ENCODE data around the gene PLA2G12B. TPM values are rescaled to one million over a fixed set of nuclear protein-coding genes. Genes with fewer than 3 reads are reported as not detected.
"Not testable (repeated sequence)": the region's sequence is repeated elsewhere in the genome, so short reads cannot be mapped to it uniquely, and the experiment has no call there.

The PLA2G12B gene
- total and polyA plus RNA-seq, 10 donors = 0.05 TPM; not detected in 9

GRCh38 chr10:72904806-72905205, 49.8 kb downstream of the PLA2G12B start:
- H3K36me3 ChIP-seq = no peaks in the 10 kb centered on the region
- WGBS, 5 donors = 68 to 79% (median 74%) methylated on average over 3 of the region's 3 CpGs

GRCh38 chr10:72903941-72904446, 50.6 kb downstream of the PLA2G12B start:
- H3K36me3 ChIP-seq; H3K4me1 ChIP-seq; H3K4me3 ChIP-seq; DNase-seq; H3K27me3 ChIP-seq (replicated peaks in 1 of 7); H3K9me3 ChIP-seq; H3K27ac ChIP-seq; intact Hi-C loops (cut with DNase I; ENCODE audit: low total_unique reads): not testable (repeated sequence)
- WGBS, 5 donors = 87 to 95% (median 89%) methylated on average over 15 of the region's 15 CpGs

More at GRCh38 chr10:72904806-72905205, 49.8 kb downstream of the PLA2G12B start:
- no peaks in the 10 kb centered on the region for H3K4me1 ChIP-seq
- H3K4me3 ChIP-seq = no peak overlapping the region
- intact Hi-C loops (cut with DNase I; ENCODE audit: low total_unique reads) = no loop called here
- H3K27ac ChIP-seq = no peak overlapping the region
- TF ChIP-seq, protein P1, sequence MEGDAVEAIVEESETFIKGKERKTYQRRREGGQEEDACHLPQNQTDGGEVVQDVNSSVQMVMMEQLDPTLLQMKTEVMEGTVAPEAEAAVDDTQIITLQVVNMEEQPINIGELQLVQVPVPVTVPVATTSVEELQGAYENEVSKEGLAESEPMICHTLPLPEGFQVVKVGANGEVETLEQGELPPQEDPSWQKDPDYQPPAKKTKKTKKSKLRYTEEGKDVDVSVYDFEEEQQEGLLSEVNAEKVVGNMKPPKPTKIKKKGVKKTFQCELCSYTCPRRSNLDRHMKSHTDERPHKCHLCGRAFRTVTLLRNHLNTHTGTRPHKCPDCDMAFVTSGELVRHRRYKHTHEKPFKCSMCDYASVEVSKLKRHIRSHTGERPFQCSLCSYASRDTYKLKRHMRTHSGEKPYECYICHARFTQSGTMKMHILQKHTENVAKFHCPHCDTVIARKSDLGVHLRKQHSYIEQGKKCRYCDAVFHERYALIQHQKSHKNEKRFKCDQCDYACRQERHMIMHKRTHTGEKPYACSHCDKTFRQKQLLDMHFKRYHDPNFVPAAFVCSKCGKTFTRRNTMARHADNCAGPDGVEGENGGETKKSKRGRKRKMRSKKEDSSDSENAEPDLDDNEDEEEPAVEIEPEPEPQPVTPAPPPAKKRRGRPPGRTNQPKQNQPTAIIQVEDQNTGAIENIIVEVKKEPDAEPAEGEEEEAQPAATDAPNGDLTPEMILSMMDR (IDR thresholded peaks at IDR 0.05 in 8 of 11, conservative IDR thresholded peaks at IDR 0.05 in 3 of 11) = no peak
- no peak for TF ChIP-seq POLR2A (IDR thresholded peaks at IDR 0.05)
- TF ChIP-seq POLR2AphosphoS5 (IDR thresholded peaks at IDR 0.05) = no peak
- no peak for DNase-seq
- no peaks in the 10 kb centered on the region for H3K27me3 ChIP-seq (replicated peaks in 1 of 7)
- no peaks in the 10 kb centered on the region for H3K9me3 ChIP-seq

- intact Hi-C loops (cut with DNase I; ENCODE audit: low total_unique reads) = no loop called here
- no peak overlapping the region for H3K4me3 ChIP-seq
- H3K27me3 ChIP-seq (replicated peaks in 1 of 7) = peaks cover 0 to 7% (median 0%) of the 10 kb centered on the region in 7 donors
- H3K4me1 ChIP-seq = no peaks in the 10 kb centered on the region
- no peak for DNase-seq
- no peak overlapping the region for H3K27ac ChIP-seq
- no peaks in the 10 kb centered on the region for H3K36me3 ChIP-seq
- TF ChIP-seq, protein P1 (IDR thresholded peaks at IDR 0.05 in 8 of 11, conservative IDR thresholded peaks at IDR 0.05 in 3 of 11) = no peak
- TF ChIP-seq POLR2AphosphoS5 (IDR thresholded peaks at IDR 0.05) (no peak), POLR2A (IDR thresholded peaks at IDR 0.05) (no peak)
- H3K9me3 ChIP-seq = no peaks in the 10 kb centered on the region
- 82 to 100% (median 95%) methylated on average over 1 of the region's 1 CpG for WGBS, 5 donors
These were observed 55.1 kb downstream of the PLA2G12B start for GRCh38 chr10:72899545-72899944.

GRCh38 chr10:72898616-72899015, 56.0 kb downstream of the PLA2G12B start:
- Histone ChIP-seq H3K27me3 (replicated peaks in 1 of 7) (peaks cover 0 to 7% (median 0%) of the 10 kb centered on the region in 7 donors), H3K9me3 (no peaks in the 10 kb centered on the region), H3K4me1 (no peaks in the 10 kb centered on the region), H3K27ac (no peak overlapping the region), H3K4me3 (no peak overlapping the region), H3K36me3 (no peaks in the 10 kb centered on the region)
- no peak for DNase-seq
- TF ChIP-seq POLR2A (IDR thresholded peaks at IDR 0.05) (no peak), POLR2AphosphoS5 (IDR thresholded peaks at IDR 0.05) (no peak)
- TF ChIP-seq, protein P1 (IDR thresholded peaks at IDR 0.05 in 8 of 11, conservative IDR thresholded peaks at IDR 0.05 in 3 of 11) = no peak
- 94 to 97% (median 96%) methylated on average over 10 of the region's 10 CpGs for WGBS, 5 donors
- intact Hi-C loops (cut with DNase I; ENCODE audit: low total_unique reads) = no loop called here

Data from spleen (tissue), 11 donors.